T-helper 1 cell treated with Interleukin-12 subunit alpha and Interleukin-12 subunit beta and Interleukin-4 antibody, amounts not matched to agents 30 ng/mL and 1 ng/mL, for 36 hours (primary cell): ENCODE measurements around the gene GALNT9. TPM values are rescaled to one million over a fixed set of nuclear protein-coding genes. Genes with fewer than 3 reads are reported as not detected.

Source experiments
- intact Hi-C: fragments of 100-400 bp; cut with micrococcal nuclease; formaldehyde crosslinking; loops from one replicate; pipeline ENCODE4 v1.15.1; 2024
- total RNA-seq: library from RNA; stranded (reverse); gene quantifications from 2 replicates; pipeline ENCODE4 v1.2.3, GENCODE V29; 2022

The GALNT9 gene
- total RNA-seq, 1 donor from 2014 or later, result not detected

GRCh38 chr12:132187646-132188450 lies 141.5 kb downstream of the GALNT9 start:
- intact Hi-C loops, result loop anchor here (2.0 kb wide), 3 partner anchors 523 to 1315 kb away; partner anchors contain the start of genes ANKLE2, PGAM5 and RAN

GRCh38 chr12:132186857-132187620 lies 142.3 kb downstream of the GALNT9 start:
- intact Hi-C loops, result loop anchor here (1.0 kb wide), 1 partner anchor 42 kb away; no protein-coding TSS in a partner anchor

GRCh38 chr12:132186208-132186856 lies 143.1 kb downstream of the GALNT9 start:
- intact Hi-C loops, result loop anchor here (1.0 kb wide), 1 partner anchor 41 kb away; no protein-coding TSS in a partner anchor

GRCh38 chr12:132185705-132186104 lies 143.7 kb downstream of the GALNT9 start:
- intact Hi-C loops, result loop anchor here (1.0 kb wide), 1 partner anchor 40 kb away; no protein-coding TSS in a partner anchor

- intact Hi-C loops, result no loop called here
Measured at GRCh38 chr12:132182711-132183365, 146.6 kb downstream of the GALNT9 start.

GRCh38 chr12:132182206-132182710 lies 147.1 kb downstream of the GALNT9 start:
- intact Hi-C loops, result no loop called here

GRCh38 chr12:132181570-132182200 lies 147.7 kb downstream of the GALNT9 start:
- intact Hi-C loops, result no loop called here

- intact Hi-C loops, result no loop called here
Measured at GRCh38 chr12:132180648-132181546, 148.5 kb downstream of the GALNT9 start.

- intact Hi-C loops, result loop anchor here (1.0 kb wide), 1 partner anchor 10 kb away; no protein-coding TSS in a partner anchor
Measured at GRCh38 chr12:132179431-132180362, 149.7 kb downstream of the GALNT9 start.

- intact Hi-C loops, result loop anchor here (1.0 kb wide), 1 partner anchor 10 kb away; no protein-coding TSS in a partner anchor
Measured at GRCh38 chr12:132178801-132179401, 150.5 kb downstream of the GALNT9 start.

GRCh38 chr12:132178316-132178715 lies 151.1 kb downstream of the GALNT9 start:
- intact Hi-C loops, result no loop called here

- intact Hi-C loops, result no loop called here
Measured at GRCh38 chr12:132176920-132177551, 152.4 kb downstream of the GALNT9 start.

- intact Hi-C loops, result no loop called here
Measured at GRCh38 chr12:132176385-132176919, 152.9 kb downstream of the GALNT9 start.

GRCh38 chr12:132175496-132176384 lies 153.6 kb downstream of the GALNT9 start:
- intact Hi-C loops, result no loop called here

GRCh38 chr12:132174839-132175490 lies 154.4 kb downstream of the GALNT9 start:
- intact Hi-C loops, result no loop called here
